Mesodermal cell (in vitro differentiated cells): ENCODE measurements around the gene RAB27A.

Source experiments
- H3K27ac ChIP-seq: 2 replicates; pipeline ENCODE4 v1.7.0; 2013; ENCODE audit warnings: mild to moderate bottlenecking, low read depth, low read length, moderate library complexity; ENCODE audit not compliant: severe bottlenecking
- H3K36me3 ChIP-seq: 2 replicates; pipeline ENCODE4 v1.7.1; 2013; ENCODE audit warnings: mild to moderate bottlenecking, low read length, moderate library complexity; ENCODE audit not compliant: control insufficient read depth, insufficient read depth
- H3K4me1 ChIP-seq: one replicate; pipeline ENCODE4 v1.7.1; 2013; ENCODE audit warnings: mild to moderate bottlenecking, low read length; ENCODE audit not compliant: insufficient read depth, control insufficient read depth, poor library complexity, severe bottlenecking
- H3K4me3 ChIP-seq: 2 replicates; pipeline ENCODE4 v1.7.0; 2013; ENCODE audit warnings: low read length, control low read depth, mild to moderate bottlenecking; ENCODE audit not compliant: insufficient read depth, poor library complexity, severe bottlenecking; ENCODE audit errors: extremely low read depth
- H3K9me3 ChIP-seq: 2 replicates; pipeline ENCODE4 v1.7.1; 2013; ENCODE audit warnings: mild to moderate bottlenecking, low read length, moderate library complexity; ENCODE audit not compliant: control insufficient read depth
- WGBS, 2 experiments: methylation state at CpG; one replicate each; pipeline ENCODE4 v1.1.5; 2013; ENCODE audit warnings: missing lambda C conversion rate in 2 of 2; ENCODE audit not compliant: insufficient coverage in 2 of 2; 5-methylcytosine and 5-hydroxymethylcytosine counted together

RAB27A gene

GRCh38 chr15:55221090-55222011 is 68.3 kb downstream of the RAB27A start:
- no peak overlapping the region for H3K4me3 ChIP-seq
- WGBS, 2 experiments = 78 to 84% methylated on average over 4 of the region's 6 CpGs
- H3K27ac ChIP-seq = peak overlapping the region; percentile 90
- no peaks in the 10 kb centered on the region for H3K36me3 ChIP-seq
- H3K9me3 ChIP-seq = no peaks in the 10 kb centered on the region
- H3K4me1 ChIP-seq = peaks cover 18% of the 10 kb centered on the region

- H3K9me3 ChIP-seq = no peaks in the 10 kb centered on the region
- H3K27ac ChIP-seq = peak overlapping the region; percentile 90
Measured at GRCh38 chr15:55220606-55221005, 69.0 kb downstream of the RAB27A start.

GRCh38 chr15:55218056-55218455 is 71.6 kb downstream of the RAB27A start:
- Histone ChIP-seq H3K4me3 (no peak overlapping the region), H3K4me1 (peaks cover 18% of the 10 kb centered on the region), H3K36me3 (no peaks in the 10 kb centered on the region), H3K27ac (no peak overlapping the region), H3K9me3 (no peaks in the 10 kb centered on the region)
- 40% methylated on average over 1 of the region's 2 CpGs; no CpG with 5 or more reads in 1 of the 2 experiments for WGBS, 2 experiments

More at GRCh38 chr15:55220606-55221005, 69.0 kb downstream of the RAB27A start:
- H3K36me3 ChIP-seq = no peaks in the 10 kb centered on the region
- H3K4me3 ChIP-seq = no peak overlapping the region
- peaks cover 18% of the 10 kb centered on the region for H3K4me1 ChIP-seq

- no peak overlapping the region for H3K27ac ChIP-seq
- 67% methylated on average over 1 of the region's 4 CpGs; no CpG with 5 or more reads in 1 of the 2 experiments for WGBS, 2 experiments
- no peaks in the 10 kb centered on the region for H3K36me3 ChIP-seq
- H3K9me3 ChIP-seq = no peaks in the 10 kb centered on the region
- H3K4me3 ChIP-seq = no peak overlapping the region
- H3K4me1 ChIP-seq = no peaks in the 10 kb centered on the region
Measured at GRCh38 chr15:55204464-55204863, 85.1 kb downstream of the RAB27A start.

- Histone ChIP-seq H3K27ac (no peak overlapping the region), H3K4me3 (no peak overlapping the region), H3K36me3 (no peaks in the 10 kb centered on the region), H3K9me3 (no peaks in the 10 kb centered on the region), H3K4me1 (peaks cover 2% of the 10 kb centered on the region)
- WGBS, 2 experiments = no CpG with 5 or more reads among the region's 1 CpG
Measured at GRCh38 chr15:55202206-55202605, 87.4 kb downstream of the RAB27A start.

- H3K4me3 ChIP-seq = no peak overlapping the region
- H3K36me3 ChIP-seq = peaks cover 13% of the 10 kb centered on the region
- H3K4me1 ChIP-seq = peaks cover 12% of the 10 kb centered on the region
- H3K9me3 ChIP-seq = no peaks in the 10 kb centered on the region
- no CpG with 5 or more reads among the region's 3 CpGs for WGBS, 2 experiments
- no peak overlapping the region for H3K27ac ChIP-seq
Measured at GRCh38 chr15:55198706-55199105, 90.9 kb downstream of the RAB27A start.

- no peaks in the 10 kb centered on the region for H3K9me3 ChIP-seq
- H3K36me3 ChIP-seq = peaks cover 13% of the 10 kb centered on the region
- whole genome bisulfite sequencing, 2 experiments = 100% methylated on average over 2 of the region's 4 CpGs; no CpG with 5 or more reads in 1 of the 2 experiments
- H3K4me3 ChIP-seq = peak overlapping the region; percentile 85
- peak overlapping the region; percentile 97 for H3K27ac ChIP-seq
- H3K4me1 ChIP-seq = peaks cover 12% of the 10 kb centered on the region
Measured at GRCh38 chr15:55197719-55198118, 91.9 kb downstream of the RAB27A start.

GRCh38 chr15:55197362-55197705 is 92.3 kb downstream of the RAB27A start:
- Histone ChIP-seq H3K27ac (peak overlapping the region; percentile 97), H3K4me1 (peaks cover 12% of the 10 kb centered on the region), H3K9me3 (no peaks in the 10 kb centered on the region), H3K4me3 (peak overlapping the region; percentile 85), H3K36me3 (peaks cover 16% of the 10 kb centered on the region)
- 0% methylated on average over 2 of the region's 10 CpGs; no CpG with 5 or more reads in 1 of the 2 experiments for WGBS, 2 experiments

GRCh38 chr15:55196458-55197361 is 92.9 kb downstream of the RAB27A start, which contains the start of gene RSL24D1:
Gene RSL24D1, minus strand, starts transcription at chr15:55196941. Its CDS starts 51 bp downstream, at chr15:55196890.
- Histone ChIP-seq H3K27ac (peak within 1 kb of the TSS; percentile 97), H3K4me3 (peak within 1 kb of the TSS; percentile 85), H3K36me3 (peaks cover 23% of the 10 kb centered on the region), H3K4me1 (peaks cover 12% of the 10 kb centered on the region), H3K9me3 (no peaks in the 10 kb centered on the region)
- 0 to 1% methylated on average over 57 to 58 of the region's 62 CpGs for WGBS, 2 experiments

GRCh38 chr15:55195996-55196395 is 93.6 kb downstream of the RAB27A start:
- 0 to 1% methylated on average over 7 to 8 of the region's 9 CpGs for WGBS, 2 experiments
- peak overlapping the region; percentile 85 for H3K4me3 ChIP-seq
- H3K36me3 ChIP-seq = peaks cover 30% of the 10 kb centered on the region
- peaks cover 12% of the 10 kb centered on the region for H3K4me1 ChIP-seq
- H3K9me3 ChIP-seq = no peaks in the 10 kb centered on the region
- peak overlapping the region; percentile 97 for H3K27ac ChIP-seq
